Progenitor cell of endocrine pancreas (in vitro differentiated cells): ENCODE data around the gene COL17A1. TPM values are rescaled to one million over a fixed set of nuclear protein-coding genes. Genes with fewer than 3 reads are reported as not detected.

Experiments used
- DNase-seq: peaks from one replicate; pipeline ENCODE4 v3.0.0; 2021; ENCODE audit warnings: low spot score; ENCODE audit not compliant: unreplicated experiment
- H3K27ac Mint-ChIP-seq: 2 replicates; pipeline ENCODE4 v1.8.0; 2021; ENCODE audit warnings: mild to moderate bottlenecking, moderate library complexity, mixed read lengths
- H3K27me3 Mint-ChIP-seq: 2 replicates; pipeline ENCODE4 v1.8.0; 2021; ENCODE audit warnings: mixed read lengths
- H3K36me3 Mint-ChIP-seq: 2 replicates; pipeline ENCODE4 v1.8.0; 2022; ENCODE audit warnings: mixed read lengths; ENCODE audit not compliant: insufficient read depth
- H3K4me1 Mint-ChIP-seq: 2 replicates; pipeline ENCODE4 v1.8.0; 2021; ENCODE audit warnings: low read depth, mixed read lengths
- H3K4me3 Mint-ChIP-seq: 2 replicates; pipeline ENCODE4 v1.8.0; 2021; ENCODE audit warnings: low read depth, mild to moderate bottlenecking, moderate library complexity, mixed read lengths
- H3K9me3 Mint-ChIP-seq: 2 replicates; pipeline ENCODE4 v1.8.0; 2021; ENCODE audit warnings: low read depth, mixed read lengths
- total RNA-seq: library from RNA; stranded (reverse); gene quantifications from 2 replicates; pipeline ENCODE4 v1.2.1, GENCODE V29; 2021
- TF ChIP-seq, protein P1 (sequence below): fragments of 200-600 bp; sonication (generic); IDR thresholded peaks from one replicate; pipeline ENCODE4 v1.5.0; 2021; ENCODE audit warnings: antibody characterized with exemption, mild to moderate bottlenecking; ENCODE audit not compliant: unreplicated experiment

COL17A1 gene
- total RNA-seq, 1 donor from 2014 or later = 0.86 TPM

DNA sequence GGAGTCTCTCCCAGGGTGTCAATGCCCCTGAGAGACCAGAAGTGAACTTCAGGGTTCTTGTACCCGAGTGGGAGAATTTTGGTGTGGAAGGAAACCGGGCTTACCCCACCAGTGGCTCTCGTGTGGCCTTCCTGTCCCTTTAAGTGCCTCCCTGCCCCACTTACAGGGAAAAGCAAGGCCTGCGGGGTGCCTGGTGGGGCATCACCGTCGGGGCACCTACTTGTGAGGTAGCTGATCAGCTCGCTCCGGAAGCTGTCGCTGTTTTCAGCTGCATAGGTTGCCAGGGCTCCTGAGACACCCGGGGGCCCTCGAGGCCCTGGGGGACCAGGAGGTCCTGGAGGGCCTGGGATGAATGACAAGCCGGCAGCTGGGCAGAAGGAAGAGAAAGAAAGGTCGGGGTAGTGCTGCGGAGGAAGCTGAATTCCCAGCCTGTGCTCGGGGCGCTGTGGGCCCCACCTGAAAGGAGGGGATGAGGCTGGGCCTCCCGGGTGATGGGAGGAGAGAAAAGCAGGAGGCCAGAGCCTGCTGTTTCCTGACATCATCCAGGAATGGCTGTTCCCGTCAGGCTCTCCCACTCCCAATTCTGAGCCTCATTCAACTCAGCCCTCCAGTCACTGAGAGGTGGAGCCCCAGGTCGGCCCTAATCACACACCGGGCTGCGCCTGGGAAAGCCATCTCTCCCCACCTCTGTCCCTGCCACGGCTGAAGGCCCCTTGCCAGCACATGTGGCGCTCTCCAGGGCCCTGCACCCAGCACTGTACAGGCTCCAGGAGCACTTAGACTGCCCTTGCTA, 51.1 kb downstream of the COL17A1 start:
- H3K27ac Mint-ChIP-seq = no peak overlapping the region
- TF ChIP-seq, protein P1, sequence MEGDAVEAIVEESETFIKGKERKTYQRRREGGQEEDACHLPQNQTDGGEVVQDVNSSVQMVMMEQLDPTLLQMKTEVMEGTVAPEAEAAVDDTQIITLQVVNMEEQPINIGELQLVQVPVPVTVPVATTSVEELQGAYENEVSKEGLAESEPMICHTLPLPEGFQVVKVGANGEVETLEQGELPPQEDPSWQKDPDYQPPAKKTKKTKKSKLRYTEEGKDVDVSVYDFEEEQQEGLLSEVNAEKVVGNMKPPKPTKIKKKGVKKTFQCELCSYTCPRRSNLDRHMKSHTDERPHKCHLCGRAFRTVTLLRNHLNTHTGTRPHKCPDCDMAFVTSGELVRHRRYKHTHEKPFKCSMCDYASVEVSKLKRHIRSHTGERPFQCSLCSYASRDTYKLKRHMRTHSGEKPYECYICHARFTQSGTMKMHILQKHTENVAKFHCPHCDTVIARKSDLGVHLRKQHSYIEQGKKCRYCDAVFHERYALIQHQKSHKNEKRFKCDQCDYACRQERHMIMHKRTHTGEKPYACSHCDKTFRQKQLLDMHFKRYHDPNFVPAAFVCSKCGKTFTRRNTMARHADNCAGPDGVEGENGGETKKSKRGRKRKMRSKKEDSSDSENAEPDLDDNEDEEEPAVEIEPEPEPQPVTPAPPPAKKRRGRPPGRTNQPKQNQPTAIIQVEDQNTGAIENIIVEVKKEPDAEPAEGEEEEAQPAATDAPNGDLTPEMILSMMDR = no peak
- no peaks in the 10 kb centered on the region for H3K4me1 Mint-ChIP-seq
- H3K36me3 Mint-ChIP-seq = peaks cover 3% of the 10 kb centered on the region
- no peaks in the 10 kb centered on the region for H3K27me3 Mint-ChIP-seq
- H3K9me3 Mint-ChIP-seq = no peaks in the 10 kb centered on the region
- no peak overlapping the region for H3K4me3 Mint-ChIP-seq
- DNase-seq = no peak

DNA sequence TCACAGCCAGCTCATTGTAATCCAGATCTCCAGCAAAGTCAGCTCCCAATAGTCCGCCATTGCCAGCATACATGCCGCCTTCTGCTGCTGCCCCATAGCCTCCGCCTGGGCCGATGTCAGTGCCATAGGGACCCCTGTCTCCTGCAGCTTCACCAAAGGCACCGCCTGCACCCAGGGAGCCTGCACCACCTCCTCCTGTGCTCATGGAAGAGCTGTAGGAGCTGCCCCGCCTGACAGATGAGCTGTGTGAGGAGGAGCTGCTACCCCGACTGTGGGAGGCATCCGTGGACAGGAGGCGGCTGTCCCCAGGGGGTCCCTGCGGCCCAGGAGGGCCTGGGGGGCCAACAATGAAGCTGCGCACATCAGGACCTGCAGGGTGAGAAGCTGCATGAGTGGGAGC, 51.7 kb downstream of the COL17A1 start:
- H3K4me3 Mint-ChIP-seq = no peak overlapping the region
- H3K27me3 Mint-ChIP-seq = no peaks in the 10 kb centered on the region
- peak overlapping the region; percentile 73 for H3K27ac Mint-ChIP-seq
- TF ChIP-seq, protein P1 = no peak
- no peaks in the 10 kb centered on the region for H3K9me3 Mint-ChIP-seq
- no peak for DNase-seq
- peaks cover 4% of the 10 kb centered on the region for H3K36me3 Mint-ChIP-seq
- no peaks in the 10 kb centered on the region for H3K4me1 Mint-ChIP-seq

DNA sequence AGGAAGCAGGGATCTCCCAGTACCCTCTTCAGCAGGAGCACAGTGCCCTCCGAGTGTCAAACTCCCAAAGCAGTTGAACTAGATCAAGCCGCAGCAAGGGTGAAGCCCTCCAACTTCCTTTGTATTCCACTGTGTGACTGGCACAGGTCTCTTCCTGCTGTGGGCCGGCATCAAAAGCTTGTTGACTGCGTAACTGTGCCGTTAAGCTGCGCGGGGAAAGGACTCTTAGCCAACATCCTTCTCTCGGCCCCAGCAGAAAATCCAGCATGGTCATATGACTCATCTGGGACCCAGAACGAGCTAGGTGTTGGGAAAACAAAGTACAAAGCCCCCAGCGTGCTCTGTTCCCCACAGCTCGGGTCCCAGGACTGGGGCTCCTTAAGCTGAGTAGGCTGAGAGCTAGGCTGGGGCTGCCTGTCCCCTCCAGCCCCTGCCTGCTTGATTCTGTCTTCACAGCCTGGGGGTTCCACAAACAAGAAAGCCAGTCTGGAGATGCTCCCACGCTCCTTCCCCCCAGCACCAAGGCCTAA, 52.2 kb downstream of the COL17A1 start:
- Mint-ChIP-seq H3K4me1 (no peaks in the 10 kb centered on the region), H3K27me3 (no peaks in the 10 kb centered on the region), H3K36me3 (peaks cover 4% of the 10 kb centered on the region), H3K9me3 (no peaks in the 10 kb centered on the region), H3K4me3 (no peak overlapping the region), H3K27ac (peak overlapping the region; percentile 73)
- DNase-seq = no peak
- TF ChIP-seq, protein P1 = no peak

DNA sequence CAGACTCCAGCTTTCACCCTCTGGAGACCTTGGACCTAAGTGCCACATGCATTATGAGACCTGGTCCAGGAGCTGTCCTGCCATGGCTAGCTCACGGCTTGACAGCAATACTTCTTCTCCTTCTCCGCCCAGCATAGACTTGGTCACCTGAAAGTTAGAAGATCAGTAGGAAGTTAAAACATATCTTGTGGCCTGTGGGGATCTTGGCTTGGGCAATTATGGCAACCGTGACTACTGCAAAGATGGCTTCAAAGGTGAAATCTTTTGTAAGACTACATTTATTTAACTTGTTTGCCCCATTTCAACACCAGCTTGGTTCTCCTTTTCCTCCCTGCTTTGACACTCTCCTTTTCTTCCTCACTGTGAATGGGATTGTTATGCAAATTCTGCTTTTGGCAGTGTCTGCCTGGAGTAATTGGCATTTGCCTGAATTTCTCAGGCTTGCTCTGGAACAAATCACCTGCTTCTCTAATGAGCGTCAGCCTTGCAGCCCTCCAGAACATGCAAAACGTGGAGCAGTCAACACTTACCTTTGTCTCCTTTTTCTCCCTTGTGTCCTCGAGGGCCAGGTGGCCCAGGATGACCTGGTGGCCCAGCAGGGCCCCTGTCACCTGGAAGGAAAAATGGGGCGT, 53.4 kb downstream of the COL17A1 start:
- Mint-ChIP-seq H3K36me3 (peaks cover 7% of the 10 kb centered on the region), H3K27ac (no peak overlapping the region), H3K4me3 (no peak overlapping the region), H3K27me3 (no peaks in the 10 kb centered on the region), H3K4me1 (no peaks in the 10 kb centered on the region), H3K9me3 (no peaks in the 10 kb centered on the region)
- TF ChIP-seq, protein P1 = no peak
- DNase-seq = no peak

DNA sequence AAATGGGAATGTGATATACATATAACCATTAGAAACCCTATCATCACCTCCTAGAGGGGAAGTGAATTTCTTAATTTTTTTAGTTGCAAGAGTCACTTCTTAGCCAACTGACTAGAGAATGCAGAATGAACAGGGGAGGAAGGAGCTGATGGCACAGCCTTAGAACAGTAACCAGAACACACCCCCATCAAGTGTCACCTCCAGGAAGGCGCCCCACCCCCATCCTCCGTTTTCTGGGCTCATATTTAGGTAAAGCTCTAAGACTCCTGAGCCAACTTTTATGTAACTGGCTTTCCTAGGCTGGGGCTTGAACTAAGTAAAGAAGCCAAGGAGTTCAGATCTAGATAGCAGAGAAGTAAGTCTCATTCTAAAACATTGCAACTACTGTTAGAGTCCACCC, 54.0 kb downstream of the COL17A1 start:
- Mint-ChIP-seq H3K27me3 (no peaks in the 10 kb centered on the region), H3K27ac (no peak overlapping the region), H3K36me3 (peaks cover 7% of the 10 kb centered on the region), H3K9me3 (no peaks in the 10 kb centered on the region), H3K4me3 (no peak overlapping the region), H3K4me1 (no peaks in the 10 kb centered on the region)
- TF ChIP-seq, protein P1 = no peak
- DNase-seq = no peak
